Measurements from ENCODE around the gene GJB6. TPM values are rescaled to one million over a fixed set of nuclear protein-coding genes. Genes with fewer than 3 reads are reported as not detected.

The GJB6 gene
- total RNA-seq, 1 donor from 2014 or later: not detected

DNA sequence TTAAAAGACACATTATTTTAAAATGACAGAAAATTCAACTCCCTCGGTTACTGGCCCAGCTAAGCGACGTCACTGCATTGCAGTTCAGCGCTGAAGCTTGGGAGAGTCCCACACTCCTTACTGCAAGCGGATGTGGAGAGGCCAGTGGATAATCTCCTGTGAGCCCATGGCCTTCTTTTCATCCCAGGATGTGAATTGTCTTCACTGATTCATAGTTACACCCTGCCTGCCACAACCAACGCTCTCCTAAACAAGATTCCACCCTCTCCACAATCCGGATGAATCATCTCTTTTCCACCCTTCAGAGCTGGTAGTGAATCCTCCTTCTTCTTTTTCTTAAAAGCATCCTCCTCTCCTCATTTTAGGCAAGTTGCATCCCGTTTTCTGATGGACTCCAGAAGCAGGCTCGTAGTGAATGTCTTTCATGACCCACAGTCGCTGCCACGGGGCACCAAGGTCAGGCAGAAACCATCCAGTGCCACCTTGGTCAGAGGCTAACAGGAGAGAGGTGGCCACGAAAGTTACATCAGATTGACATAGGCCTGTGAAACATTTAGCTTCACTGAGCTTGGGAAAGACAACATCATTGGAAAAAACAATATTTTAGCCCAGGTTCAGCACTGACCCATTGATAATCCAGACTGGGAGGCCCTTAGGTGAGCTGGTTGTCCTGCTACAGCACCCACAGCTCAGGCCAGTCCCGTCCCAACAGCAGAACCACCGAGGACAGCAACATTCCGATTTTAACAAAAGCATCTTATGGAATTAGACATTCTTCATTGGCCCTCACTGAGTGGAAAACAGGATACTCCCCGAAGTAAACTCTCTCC, 41.4 kb downstream of the GJB6 start:
- TF ChIP-seq, protein P1, sequence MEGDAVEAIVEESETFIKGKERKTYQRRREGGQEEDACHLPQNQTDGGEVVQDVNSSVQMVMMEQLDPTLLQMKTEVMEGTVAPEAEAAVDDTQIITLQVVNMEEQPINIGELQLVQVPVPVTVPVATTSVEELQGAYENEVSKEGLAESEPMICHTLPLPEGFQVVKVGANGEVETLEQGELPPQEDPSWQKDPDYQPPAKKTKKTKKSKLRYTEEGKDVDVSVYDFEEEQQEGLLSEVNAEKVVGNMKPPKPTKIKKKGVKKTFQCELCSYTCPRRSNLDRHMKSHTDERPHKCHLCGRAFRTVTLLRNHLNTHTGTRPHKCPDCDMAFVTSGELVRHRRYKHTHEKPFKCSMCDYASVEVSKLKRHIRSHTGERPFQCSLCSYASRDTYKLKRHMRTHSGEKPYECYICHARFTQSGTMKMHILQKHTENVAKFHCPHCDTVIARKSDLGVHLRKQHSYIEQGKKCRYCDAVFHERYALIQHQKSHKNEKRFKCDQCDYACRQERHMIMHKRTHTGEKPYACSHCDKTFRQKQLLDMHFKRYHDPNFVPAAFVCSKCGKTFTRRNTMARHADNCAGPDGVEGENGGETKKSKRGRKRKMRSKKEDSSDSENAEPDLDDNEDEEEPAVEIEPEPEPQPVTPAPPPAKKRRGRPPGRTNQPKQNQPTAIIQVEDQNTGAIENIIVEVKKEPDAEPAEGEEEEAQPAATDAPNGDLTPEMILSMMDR (IDR thresholded peaks at IDR 0.05): no peak
- Histone ChIP-seq H3K36me3 (no peaks in the 10 kb centered on the region), H3K27ac (no peak overlapping the region), H3K27me3 (peaks cover 25% of the 10 kb centered on the region), H3K4me3 (no peak overlapping the region), H3K9me3 (no peaks in the 10 kb centered on the region), H3K4me1 (peaks cover 7 to 18% of the 10 kb centered on the region in 2 donors)
- intact Hi-C loops (cut with DNase I): loop anchor here (10.0 kb wide), 1 partner anchor 304 kb away; no protein-coding TSS in a partner anchor
- no peak for DNase-seq (ENCODE audit: low spot score in 2 of 2)

DNA sequence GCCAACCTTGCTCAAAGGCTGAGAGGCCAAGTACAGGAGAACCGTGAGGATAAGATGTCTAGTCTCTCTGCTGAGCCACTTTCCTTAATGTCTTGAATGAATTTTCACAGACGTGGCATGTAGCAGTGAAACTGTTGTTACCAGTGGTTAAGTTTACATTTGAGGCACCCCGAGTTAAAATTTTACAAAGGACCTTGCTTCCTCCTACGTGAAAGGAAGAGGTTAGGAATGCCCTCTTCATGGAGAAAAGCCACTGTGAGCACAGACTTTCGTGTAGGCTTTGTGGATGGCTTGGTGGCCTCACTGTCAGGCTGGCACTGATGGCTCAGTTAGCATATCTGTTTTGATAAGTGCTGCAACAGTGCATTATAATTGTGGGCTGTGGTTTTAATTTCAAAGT, 42.0 kb downstream of the GJB6 start:
- TF ChIP-seq, protein P1 (IDR thresholded peaks at IDR 0.05): no peak
- Histone ChIP-seq H3K27ac (no peak overlapping the region), H3K4me1 (peaks cover 7 to 18% of the 10 kb centered on the region in 2 donors), H3K36me3 (no peaks in the 10 kb centered on the region), H3K4me3 (no peak overlapping the region), H3K27me3 (peaks cover 25% of the 10 kb centered on the region), H3K9me3 (no peaks in the 10 kb centered on the region)
- intact Hi-C loops (cut with DNase I): loop anchor here (10.0 kb wide), 1 partner anchor 305 kb away; no protein-coding TSS in a partner anchor
- DNase-seq (ENCODE audit: low spot score in 2 of 2): no peak

DNA sequence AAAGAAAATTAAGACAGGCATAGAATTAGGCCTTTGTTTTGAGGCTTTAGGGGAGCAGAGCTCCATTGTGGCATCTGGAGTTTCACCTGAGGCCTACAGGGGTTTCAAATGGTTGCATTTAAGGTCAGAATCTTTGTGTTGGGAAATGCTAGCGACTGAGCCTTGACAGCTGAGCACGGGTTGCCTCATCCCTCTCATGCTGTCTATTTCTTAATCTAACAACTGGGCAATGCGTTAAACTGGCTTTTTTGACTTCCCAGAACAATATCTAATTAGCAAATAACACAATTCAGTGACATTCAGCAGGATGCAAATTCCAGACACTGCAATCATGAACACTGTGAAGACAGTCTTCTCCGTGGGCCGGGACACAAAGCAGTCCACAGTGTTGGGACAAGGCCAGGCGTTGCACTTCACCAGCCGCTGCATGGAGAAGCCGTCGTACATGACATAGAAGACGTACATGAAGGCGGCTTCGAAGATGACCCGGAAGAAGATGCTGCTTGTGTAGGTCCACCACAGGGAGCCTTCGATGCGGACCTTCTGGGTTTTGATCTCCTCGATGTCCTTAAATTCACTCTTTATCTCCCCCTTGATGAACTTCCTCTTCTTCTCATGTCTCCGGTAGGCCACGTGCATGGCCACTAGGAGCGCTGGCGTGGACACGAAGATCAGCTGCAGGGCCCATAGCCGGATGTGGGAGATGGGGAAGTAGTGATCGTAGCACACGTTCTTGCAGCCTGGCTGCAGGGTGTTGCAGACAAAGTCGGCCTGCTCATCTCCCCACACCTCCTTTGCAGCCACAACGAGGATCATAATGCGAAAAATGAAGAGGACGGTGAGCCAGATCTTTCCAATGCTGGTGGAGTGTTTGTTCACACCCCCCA, 43.2 kb downstream of the GJB6 start:
- TF ChIP-seq, protein P1 (IDR thresholded peaks at IDR 0.05): no peak
- Histone ChIP-seq H3K9me3 (no peaks in the 10 kb centered on the region), H3K27ac (no peak overlapping the region), H3K4me3 (no peak overlapping the region), H3K4me1 (peaks cover 7 to 16% of the 10 kb centered on the region in 2 donors), H3K36me3 (no peaks in the 10 kb centered on the region), H3K27me3 (peaks cover 20% of the 10 kb centered on the region)
- intact Hi-C loops (cut with DNase I): loop anchor here (10.0 kb wide), 1 partner anchor 736 kb away; no protein-coding TSS in a partner anchor
- no peak for DNase-seq (ENCODE audit: low spot score in 2 of 2)

DNA sequence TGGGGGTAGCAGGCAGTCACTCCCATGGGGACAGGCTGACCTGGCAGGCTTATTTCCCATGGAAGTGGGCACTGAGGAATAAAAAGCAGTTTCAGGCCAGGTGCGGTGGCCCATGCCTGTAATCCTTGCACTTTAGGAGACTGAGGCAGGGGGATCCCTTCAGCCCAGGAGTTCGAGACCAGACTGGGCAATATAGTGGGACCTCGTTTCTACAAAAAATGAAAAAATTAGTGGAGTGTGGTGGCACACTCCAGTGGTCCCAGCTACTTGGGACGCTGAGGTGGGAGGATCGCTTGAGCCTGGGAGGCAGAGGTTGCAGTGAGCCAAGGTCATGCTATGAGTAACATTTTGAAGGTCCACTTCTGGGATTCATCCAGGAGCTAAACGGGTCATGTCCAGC, 45.3 kb downstream of the GJB6 start:
- H3K9me3 ChIP-seq: no peaks in the 10 kb centered on the region
- no peak overlapping the region for H3K4me3 ChIP-seq
- H3K36me3 ChIP-seq: no peaks in the 10 kb centered on the region
- no peak overlapping the region for H3K27ac ChIP-seq
- intact Hi-C loops (cut with DNase I): loop anchor here (10.0 kb wide), 1 partner anchor 738 kb away; no protein-coding TSS in a partner anchor
- no peaks in the 10 kb centered on the region for H3K4me1 ChIP-seq
- TF ChIP-seq, protein P1 (IDR thresholded peaks at IDR 0.05): no peak
- no peak for DNase-seq (ENCODE audit: low spot score in 2 of 2)
- peaks cover 4% of the 10 kb centered on the region for H3K27me3 ChIP-seq

- Histone ChIP-seq H3K27ac (no peak overlapping the region), H3K27me3 (no peaks in the 10 kb centered on the region), H3K36me3 (no peaks in the 10 kb centered on the region), H3K9me3 (no peaks in the 10 kb centered on the region), H3K4me3 (no peak overlapping the region), H3K4me1 (no peaks in the 10 kb centered on the region)
- no peak for DNase-seq (ENCODE audit: low spot score in 2 of 2)
- intact Hi-C loops (cut with DNase I): loop anchor here (10.0 kb wide), 1 partner anchor 739 kb away; no protein-coding TSS in a partner anchor
- TF ChIP-seq, protein P1 (IDR thresholded peaks at IDR 0.05): no peak
Measured at GRCh38 chr13:20185366-20186056, 46.6 kb downstream of the GJB6 start.

Data from ascending aorta (tissue), 2 donors.